ENCODE results near the gene GSC2. TPM values are rescaled to one million over a fixed set of nuclear protein-coding genes. Genes with fewer than 3 reads are reported as not detected.

Gene GSC2
- total RNA-seq, 1 experiment from 2014 or later, result not detected

DNA sequence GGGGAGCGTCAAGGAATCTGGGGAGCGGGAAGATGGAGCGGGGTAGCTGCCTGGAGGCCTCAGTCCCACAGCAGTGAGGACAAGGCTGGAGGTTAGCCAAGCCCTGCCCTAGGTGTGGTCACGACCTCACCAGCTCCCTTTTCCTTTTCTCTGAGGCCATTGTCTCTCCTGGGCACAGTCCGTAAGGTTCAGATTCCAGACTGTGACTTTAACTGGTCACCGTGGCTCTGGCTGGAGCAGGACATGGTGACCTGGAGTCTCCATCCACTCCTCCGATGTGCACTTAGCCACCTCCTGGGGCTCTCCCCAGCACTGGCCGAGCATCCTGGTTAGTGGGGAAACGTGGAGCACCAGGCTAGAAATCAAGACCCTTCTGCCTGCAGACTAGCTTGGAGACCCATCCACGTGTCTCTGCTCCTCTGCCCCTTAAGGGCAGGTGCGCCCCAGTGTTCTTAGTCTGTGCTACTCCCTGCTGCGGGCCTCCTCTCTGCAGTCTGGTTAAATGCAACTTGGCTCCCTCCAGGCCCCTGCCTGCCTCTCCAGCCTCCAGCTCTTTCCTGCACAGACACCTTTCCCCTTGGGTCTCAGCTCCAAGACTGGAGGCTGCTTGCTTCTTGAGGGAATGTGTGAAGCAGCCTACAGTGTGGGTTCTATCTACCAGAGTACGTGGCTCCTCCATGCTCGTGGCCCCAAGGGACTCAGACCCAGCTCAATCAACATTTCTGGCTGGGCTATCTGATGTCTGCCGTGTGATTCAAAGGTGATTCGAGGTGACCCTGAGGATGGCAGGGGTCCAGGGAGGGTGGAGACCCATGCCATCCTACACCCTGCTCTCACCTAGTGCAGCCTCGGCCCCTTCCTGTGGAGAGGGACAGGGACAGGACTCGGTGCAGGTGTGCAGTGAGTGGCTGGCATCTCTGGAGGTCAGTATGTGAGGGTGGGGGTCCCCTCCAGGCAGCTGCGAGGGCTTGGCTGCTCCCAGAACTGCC, 23.2 kb upstream of the GSC2 start:
- no peaks in the 10 kb centered on the region for H3K27me3 Mint-ChIP-seq (ENCODE audit: insufficient read depth, unreplicated experiment)
- ChIA-PET POLR2A (interaction anchor here (0.5 kb wide), 1 partner anchor 443 kb away, joined by 5 read pairs; no protein-coding TSS in a partner anchor), CTCF (interaction anchor here (1.0 kb wide), 1 partner anchor 29 kb away, joined by 3 read pairs; the partner anchor contains the start of gene ESS2)
- no peaks in the 10 kb centered on the region for H3K9me3 ChIP-seq
- BruUV-seq (replicated peaks), result no TSS peak
- no peak overlapping the region for H3K4me3 ChIP-seq (ENCODE audit: low read depth, low read length)
- peak overlapping the region; percentile 99 for H3K4me3 Mint-ChIP-seq (ENCODE audit: unreplicated experiment)
- no peaks in the 10 kb centered on the region for H3K9me3 Mint-ChIP-seq (ENCODE audit: unreplicated experiment)
- no peak for DNase-seq
- H3K4me1 ChIP-seq, result peaks cover 64% of the 10 kb centered on the region
- H3K27me3 ChIP-seq (replicated peaks; ENCODE audit: control insufficient read depth, insufficient read depth, low read length), result no peaks in the 10 kb centered on the region
- peaks cover 5% of the 10 kb centered on the region for H3K36me3 ChIP-seq (ENCODE audit: control insufficient read depth, insufficient read depth, low read length)
- H3K27ac Mint-ChIP-seq (ENCODE audit: unreplicated experiment), result peak overlapping the region; percentile 81
- intact Hi-C loops (cut with micrococcal nuclease; ENCODE audit: unreplicated experiment), result no loop called here
- H3K36me3 Mint-ChIP-seq (ENCODE audit: insufficient read depth, unreplicated experiment), result peaks cover 62% of the 10 kb centered on the region
- H3K4me1 Mint-ChIP-seq (ENCODE audit: low read depth, unreplicated experiment), result peaks cover 39% of the 10 kb centered on the region
- TF ChIP-seq, protein P1, sequence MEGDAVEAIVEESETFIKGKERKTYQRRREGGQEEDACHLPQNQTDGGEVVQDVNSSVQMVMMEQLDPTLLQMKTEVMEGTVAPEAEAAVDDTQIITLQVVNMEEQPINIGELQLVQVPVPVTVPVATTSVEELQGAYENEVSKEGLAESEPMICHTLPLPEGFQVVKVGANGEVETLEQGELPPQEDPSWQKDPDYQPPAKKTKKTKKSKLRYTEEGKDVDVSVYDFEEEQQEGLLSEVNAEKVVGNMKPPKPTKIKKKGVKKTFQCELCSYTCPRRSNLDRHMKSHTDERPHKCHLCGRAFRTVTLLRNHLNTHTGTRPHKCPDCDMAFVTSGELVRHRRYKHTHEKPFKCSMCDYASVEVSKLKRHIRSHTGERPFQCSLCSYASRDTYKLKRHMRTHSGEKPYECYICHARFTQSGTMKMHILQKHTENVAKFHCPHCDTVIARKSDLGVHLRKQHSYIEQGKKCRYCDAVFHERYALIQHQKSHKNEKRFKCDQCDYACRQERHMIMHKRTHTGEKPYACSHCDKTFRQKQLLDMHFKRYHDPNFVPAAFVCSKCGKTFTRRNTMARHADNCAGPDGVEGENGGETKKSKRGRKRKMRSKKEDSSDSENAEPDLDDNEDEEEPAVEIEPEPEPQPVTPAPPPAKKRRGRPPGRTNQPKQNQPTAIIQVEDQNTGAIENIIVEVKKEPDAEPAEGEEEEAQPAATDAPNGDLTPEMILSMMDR (IDR thresholded peaks at IDR 0.05; ENCODE audit: insufficient read depth in 1 of 2, low read depth in 1 of 2, low read length in 1 of 2, severe bottlenecking in 1 of 2, unreplicated experiment in 1 of 2), result no peak

DNA sequence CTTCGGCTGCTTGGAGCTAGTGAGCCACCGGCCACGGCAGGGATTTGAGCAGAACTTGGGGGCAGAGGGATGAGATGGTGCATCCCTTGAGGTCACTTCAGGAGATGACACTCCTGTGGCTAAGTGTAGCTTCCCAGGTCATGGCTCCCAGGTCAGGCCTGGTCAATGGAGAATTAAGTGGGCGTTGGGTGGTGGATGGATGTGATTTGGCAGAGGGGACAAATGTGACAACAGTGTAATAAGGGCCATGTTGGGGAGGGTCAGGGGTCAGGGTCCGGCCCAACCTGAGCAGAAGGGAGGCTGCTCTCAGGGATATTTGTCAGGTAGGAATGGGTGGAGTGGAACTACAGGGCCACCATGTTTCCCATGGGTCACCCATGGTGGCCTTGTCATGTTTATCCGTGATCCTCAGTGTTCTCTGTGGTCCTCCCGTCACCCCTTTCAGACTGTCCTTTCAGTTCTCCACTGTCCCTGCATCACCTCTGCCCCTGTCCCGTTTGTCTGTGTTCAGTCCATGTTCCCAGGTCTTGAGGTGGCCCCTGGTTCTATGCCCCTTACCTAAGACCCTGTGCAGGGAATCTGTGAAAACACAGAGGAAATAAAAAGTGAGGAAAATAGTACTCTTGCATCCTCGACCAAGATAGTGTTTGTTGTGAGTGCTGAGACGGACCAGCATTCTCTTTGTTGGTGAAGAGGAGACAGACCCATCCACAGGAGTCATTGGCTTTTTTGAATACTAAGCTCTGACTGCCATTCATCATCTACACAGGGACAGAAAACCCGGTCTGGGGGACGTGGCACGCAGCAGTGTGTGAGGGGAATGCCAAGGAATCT, 22.3 kb upstream of the GSC2 start:
- peaks cover 43% of the 10 kb centered on the region for H3K4me1 Mint-ChIP-seq (ENCODE audit: low read depth, unreplicated experiment)
- peaks cover 71% of the 10 kb centered on the region for H3K4me1 ChIP-seq

More for the DNA sequence above, 22.3 kb upstream of the GSC2 start:
- no peak for DNase-seq
- Mint-ChIP-seq H3K4me3 (ENCODE audit: unreplicated experiment) (peak overlapping the region; percentile 99), H3K9me3 (ENCODE audit: unreplicated experiment) (no peaks in the 10 kb centered on the region), H3K27me3 (ENCODE audit: insufficient read depth, unreplicated experiment) (no peaks in the 10 kb centered on the region), H3K36me3 (ENCODE audit: insufficient read depth, unreplicated experiment) (peaks cover 56% of the 10 kb centered on the region), H3K27ac (ENCODE audit: unreplicated experiment) (peak overlapping the region; percentile 81)
- TF ChIP-seq, protein P1 (IDR thresholded peaks at IDR 0.05; ENCODE audit: insufficient read depth in 1 of 2, low read depth in 1 of 2, low read length in 1 of 2, severe bottlenecking in 1 of 2, unreplicated experiment in 1 of 2), result no peak
- Histone ChIP-seq H3K9me3 (no peaks in the 10 kb centered on the region), H3K27me3 (replicated peaks; ENCODE audit: control insufficient read depth, insufficient read depth, low read length) (no peaks in the 10 kb centered on the region), H3K4me3 (ENCODE audit: low read depth, low read length) (peak overlapping the region; percentile 92), H3K36me3 (ENCODE audit: control insufficient read depth, insufficient read depth, low read length) (peaks cover 5% of the 10 kb centered on the region)
- ChIA-PET POLR2A (no interaction called here), CTCF (no interaction called here)
- intact Hi-C loops (cut with micrococcal nuclease; ENCODE audit: unreplicated experiment), result no loop called here
- BruUV-seq (replicated peaks), result no TSS peak

Data from Caco-2 (cell line).